ENCODE measurements around the gene PPP2R5C.

The PPP2R5C gene

GRCh38 chr14:101895256-101895655, 133.7 kb downstream of the PPP2R5C start:
- FAIRE-seq, result no peak

- no peak for FAIRE-seq
These were observed 135.8 kb downstream of the PPP2R5C start for GRCh38 chr14:101897326-101897725.

- FAIRE-seq, result no peak
These were observed 136.9 kb downstream of the PPP2R5C start for GRCh38 chr14:101898416-101898815.

GRCh38 chr14:101899263-101899662, 137.8 kb downstream of the PPP2R5C start:
- no peak for FAIRE-seq

GRCh38 chr14:101900253-101900652, 138.7 kb downstream of the PPP2R5C start:
- no peak for FAIRE-seq

GRCh38 chr14:101903111-101903561, 141.6 kb downstream of the PPP2R5C start:
- FAIRE-seq, result no peak

GRCh38 chr14:101905614-101906013, 144.1 kb downstream of the PPP2R5C start:
- FAIRE-seq, result no peak

GRCh38 chr14:101906645-101907044, 145.1 kb downstream of the PPP2R5C start:
- FAIRE-seq, result no peak

GRCh38 chr14:101907619-101908018, 146.1 kb downstream of the PPP2R5C start:
- FAIRE-seq, result no peak

- FAIRE-seq, result no peak
These were observed 147.3 kb downstream of the PPP2R5C start for GRCh38 chr14:101908795-101909194.

- FAIRE-seq, result no peak
These were observed 148.0 kb downstream of the PPP2R5C start for GRCh38 chr14:101909371-101910096.

- no peak for FAIRE-seq
These were observed 151.3 kb downstream of the PPP2R5C start for GRCh38 chr14:101912841-101913240.

- no peak for FAIRE-seq
These were observed 152.6 kb downstream of the PPP2R5C start for GRCh38 chr14:101914083-101914482.

GRCh38 chr14:101915871-101916815, 154.6 kb downstream of the PPP2R5C start:
- FAIRE-seq, result no peak

- no peak for FAIRE-seq
These were observed 155.4 kb downstream of the PPP2R5C start for GRCh38 chr14:101916816-101917412.

- FAIRE-seq, result no peak
These were observed 156.0 kb downstream of the PPP2R5C start for GRCh38 chr14:101917413-101918017.

GRCh38 chr14:101918065-101918989, 156.8 kb downstream of the PPP2R5C start:
- FAIRE-seq, result no peak

GRCh38 chr14:101920271-101920670, 158.8 kb downstream of the PPP2R5C start:
- no peak for FAIRE-seq

- no peak for FAIRE-seq
These were observed 161.4 kb downstream of the PPP2R5C start for GRCh38 chr14:101922866-101923265.

GRCh38 chr14:101925152-101925551, 163.6 kb downstream of the PPP2R5C start:
- no peak for FAIRE-seq

GRCh38 chr14:101926085-101926484, 164.6 kb downstream of the PPP2R5C start:
- FAIRE-seq, result no peak

- no peak for FAIRE-seq
These were observed 165.1 kb downstream of the PPP2R5C start for GRCh38 chr14:101926620-101927019.
